ENCODE data around the gene DBNDD2.

Gene DBNDD2

GRCh38 chr20:45405571-45406259 is 2.4 kb upstream of the DBNDD2 start:
- peak; percentile 45 for DNase-seq (ENCODE audit: low spot score)
- in situ Hi-C loops (cut with MboI; ENCODE audit: low sequenced_read_pairs, unreplicated experiment) = no loop called here
- TF ChIP-seq CTCF (IDR thresholded peaks at IDR 0.05; ENCODE audit: borderline replicate concordance, control extremely low read depth, extremely low read depth, insufficient read depth, missing control alignments) = no peak

GRCh38 chr20:45406260-45407066 is 1.6 kb upstream of the DBNDD2 start:
- peak; percentile 64 for DNase-seq (ENCODE audit: low spot score)
- in situ Hi-C loops (cut with MboI; ENCODE audit: low sequenced_read_pairs, unreplicated experiment) = no loop called here
- no peak for TF ChIP-seq CTCF (IDR thresholded peaks at IDR 0.05; ENCODE audit: borderline replicate concordance, control extremely low read depth, extremely low read depth, insufficient read depth, missing control alignments)

- in situ Hi-C loops (cut with MboI; ENCODE audit: low sequenced_read_pairs, unreplicated experiment) = no loop called here
- peak; percentile 27 for DNase-seq (ENCODE audit: low spot score)
- no peak for TF ChIP-seq CTCF (IDR thresholded peaks at IDR 0.05; ENCODE audit: borderline replicate concordance, control extremely low read depth, extremely low read depth, insufficient read depth, missing control alignments)
These were observed 883 bp upstream of the DBNDD2 start for GRCh38 chr20:45407067-45407745.

GRCh38 chr20:45408646-45409213 is 641 bp downstream of the DBNDD2 start:
- TF ChIP-seq CTCF (IDR thresholded peaks at IDR 0.05; ENCODE audit: borderline replicate concordance, control extremely low read depth, extremely low read depth, insufficient read depth, missing control alignments) = no peak
- DNase-seq (ENCODE audit: low spot score) = peak; percentile 30
- in situ Hi-C loops (cut with MboI; ENCODE audit: low sequenced_read_pairs, unreplicated experiment) = no loop called here

- no peak for TF ChIP-seq CTCF (IDR thresholded peaks at IDR 0.05; ENCODE audit: borderline replicate concordance, control extremely low read depth, extremely low read depth, insufficient read depth, missing control alignments)
- in situ Hi-C loops (cut with MboI; ENCODE audit: low sequenced_read_pairs, unreplicated experiment) = no loop called here
- no peak for DNase-seq (ENCODE audit: low spot score)
These were observed 1.6 kb downstream of the DBNDD2 start for GRCh38 chr20:45409521-45410272.

GRCh38 chr20:45410887-45411286 is 2.8 kb downstream of the DBNDD2 start:
- no peak for TF ChIP-seq CTCF (IDR thresholded peaks at IDR 0.05; ENCODE audit: borderline replicate concordance, control extremely low read depth, extremely low read depth, insufficient read depth, missing control alignments)
- no peak for DNase-seq (ENCODE audit: low spot score)
- in situ Hi-C loops (cut with MboI; ENCODE audit: low sequenced_read_pairs, unreplicated experiment) = no loop called here
